Activated B cell treated with CpG ODN at 0.5 μM for 24 hours (primary cell): ENCODE results near the gene ZNF688. TPM values are rescaled to one million over a fixed set of nuclear protein-coding genes. Genes with fewer than 3 reads are reported as not detected.
"Not testable (repeated sequence)": the region's sequence is repeated elsewhere in the genome, so short reads cannot be mapped to it uniquely, and the experiment has no call there.

Experiments used
- ATAC-seq: fragments of 200-7000 bp; cut with Tn5 transposase; one replicate; pipeline ENCODE4 v1.10.0; 2021; ENCODE audit warnings: low read depth, mild to moderate bottlenecking, moderate library complexity
- CTCF ChIA-PET: fragments of 350-600 bp; sonication (Branson Sonifier 250); formaldehyde crosslinking; loops from one replicate; lab custom pipeline; 2021; ENCODE audit warnings: antibody characterized with exemption; lab: Charles Lee
- POLR2A ChIA-PET: fragments of 350-600 bp; sonication (Branson Sonifier 250); formaldehyde crosslinking; loops from one replicate; lab custom pipeline; 2021; ENCODE audit warnings: antibody characterized with exemption; lab: Charles Lee
- DNase-seq: peaks from one replicate; pipeline ENCODE4 v3.0.0; 2022
- H3K27ac Mint-ChIP-seq: one replicate; pipeline ENCODE4 v1.8.0; 2020; ENCODE audit warnings: mixed read lengths
- H3K27me3 Mint-ChIP-seq: one replicate; pipeline ENCODE4 v1.8.0; 2021; ENCODE audit warnings: mixed read lengths
- H3K36me3 Mint-ChIP-seq: one replicate; pipeline ENCODE4 v1.8.0; 2021; ENCODE audit warnings: low read depth, mixed read lengths
- H3K4me1 Mint-ChIP-seq: one replicate; pipeline ENCODE4 v1.8.0; 2021; ENCODE audit warnings: mixed read lengths
- H3K4me3 Mint-ChIP-seq: one replicate; pipeline ENCODE4 v1.8.0; 2020; ENCODE audit warnings: mild to moderate bottlenecking, mixed read lengths
- H3K9me3 Mint-ChIP-seq: one replicate; pipeline ENCODE4 v1.8.0; 2020; ENCODE audit warnings: mixed read lengths
- CTCF ChIP-seq: fragments of 200-600 bp; IDR thresholded peaks from one replicate; pipeline ENCODE4 v1.8.0; 2022; ENCODE audit warnings: antibody characterized with exemption, mild to moderate bottlenecking
- intact Hi-C: fragments of 100-400 bp; cut with micrococcal nuclease; formaldehyde crosslinking; loops from one replicate; pipeline ENCODE4 v1.15.1; 2024
- total RNA-seq: library from RNA; stranded (reverse); gene quantifications from 2 replicates; pipeline ENCODE4 v1.2.3, GENCODE V29; 2022

Gene ZNF688
- total RNA-seq, 1 donor from 2014 or later, result 14.7 TPM

DNA sequence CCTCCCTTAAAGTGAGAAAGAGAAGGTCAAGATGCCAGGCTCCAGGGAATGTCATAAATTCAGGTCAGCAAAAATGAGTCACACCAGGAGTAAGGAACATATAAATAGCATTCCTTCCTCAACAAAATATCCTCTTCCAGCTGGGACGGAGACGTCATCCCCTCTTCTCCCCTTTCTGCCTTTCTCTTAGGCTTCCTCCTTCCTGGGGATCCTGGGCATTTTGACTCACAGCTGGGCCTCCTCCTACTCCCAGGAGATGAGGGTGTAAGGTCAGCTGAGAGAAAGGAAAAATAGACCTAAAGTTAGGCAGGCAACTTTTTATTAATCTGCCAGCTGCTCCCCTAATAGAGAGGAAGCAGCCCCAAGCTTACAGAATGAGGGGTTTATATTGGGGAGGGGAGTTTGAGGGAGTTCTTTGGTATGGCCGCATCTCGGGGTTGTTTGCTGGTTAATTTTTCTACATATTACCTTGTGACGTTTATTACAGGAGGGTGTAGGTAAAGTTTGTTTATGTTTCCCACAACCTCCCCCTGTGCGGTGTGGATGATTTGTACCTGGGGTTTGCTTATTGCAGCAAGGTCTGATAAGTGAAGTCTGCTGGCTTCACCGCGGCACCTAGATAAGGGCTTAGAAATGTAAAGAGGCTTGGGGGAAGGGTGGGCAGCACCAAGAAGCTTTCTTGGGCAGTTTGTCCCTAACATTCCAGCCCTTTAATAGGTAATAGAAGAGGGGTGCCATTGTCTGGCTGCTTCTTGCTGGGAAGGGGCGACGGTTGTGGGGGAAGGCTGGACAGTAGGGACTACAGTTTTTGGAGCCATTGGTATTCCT, 29.8 kb downstream of the ZNF688 start:
- H3K27ac Mint-ChIP-seq, result no peak overlapping the region
- no peak overlapping the region for H3K4me3 Mint-ChIP-seq
- no peak for TF ChIP-seq CTCF
- ChIA-PET POLR2A (interaction anchor here (1.7 kb wide), 1 partner anchor 124 kb away, joined by 3 read pairs; no protein-coding TSS in a partner anchor), CTCF (interaction anchor here (1.0 kb wide), 1 partner anchor 10 kb away, joined by 3 read pairs; no protein-coding TSS in a partner anchor)
- DNase-seq, result no peak
- H3K4me1 Mint-ChIP-seq, result peaks cover 7% of the 10 kb centered on the region
- ATAC-seq, result no peak
- no peaks in the 10 kb centered on the region for H3K27me3 Mint-ChIP-seq
- H3K36me3 Mint-ChIP-seq, result peaks cover 8% of the 10 kb centered on the region
- H3K9me3 Mint-ChIP-seq, result no peaks in the 10 kb centered on the region
- intact Hi-C loops, result no loop called here

GRCh38 chr16:30540916-30541464, 30.5 kb downstream of the ZNF688 start:
- POLR2A ChIA-PET, result interaction anchor here (1.7 kb wide), 1 partner anchor 123 kb away, joined by 3 read pairs; no protein-coding TSS in a partner anchor
- H3K36me3 Mint-ChIP-seq, H3K27me3 Mint-ChIP-seq: not testable (repeated sequence)

GRCh38 chr16:30539986-30540526, 31.5 kb downstream of the ZNF688 start:
- ATAC-seq, DNase-seq, H3K4me3 Mint-ChIP-seq, H3K27ac Mint-ChIP-seq, H3K27me3 Mint-ChIP-seq, CTCF ChIA-PET, H3K9me3 Mint-ChIP-seq, intact Hi-C loops: not testable (repeated sequence)
- peaks cover 12% of the 10 kb centered on the region for H3K36me3 Mint-ChIP-seq
- POLR2A ChIA-PET, result interaction anchor here (0.7 to 1.4 kb wide), 3 partner anchors 18 to 102 kb away, joined by 3 to 4 read pairs (median 3); partner anchors contain the start of gene ZNF764
- peaks cover 18% of the 10 kb centered on the region for H3K4me1 Mint-ChIP-seq

More at GRCh38 chr16:30540916-30541464, 30.5 kb downstream of the ZNF688 start:
- ATAC-seq, H3K9me3 Mint-ChIP-seq, DNase-seq, H3K27ac Mint-ChIP-seq, intact Hi-C loops, H3K4me3 Mint-ChIP-seq: not testable (repeated sequence)
- CTCF ChIA-PET, result interaction anchor here (1.0 kb wide), 1 partner anchor 11 kb away, joined by 3 read pairs; no protein-coding TSS in a partner anchor
- peaks cover 13% of the 10 kb centered on the region for H3K4me1 Mint-ChIP-seq

DNA sequence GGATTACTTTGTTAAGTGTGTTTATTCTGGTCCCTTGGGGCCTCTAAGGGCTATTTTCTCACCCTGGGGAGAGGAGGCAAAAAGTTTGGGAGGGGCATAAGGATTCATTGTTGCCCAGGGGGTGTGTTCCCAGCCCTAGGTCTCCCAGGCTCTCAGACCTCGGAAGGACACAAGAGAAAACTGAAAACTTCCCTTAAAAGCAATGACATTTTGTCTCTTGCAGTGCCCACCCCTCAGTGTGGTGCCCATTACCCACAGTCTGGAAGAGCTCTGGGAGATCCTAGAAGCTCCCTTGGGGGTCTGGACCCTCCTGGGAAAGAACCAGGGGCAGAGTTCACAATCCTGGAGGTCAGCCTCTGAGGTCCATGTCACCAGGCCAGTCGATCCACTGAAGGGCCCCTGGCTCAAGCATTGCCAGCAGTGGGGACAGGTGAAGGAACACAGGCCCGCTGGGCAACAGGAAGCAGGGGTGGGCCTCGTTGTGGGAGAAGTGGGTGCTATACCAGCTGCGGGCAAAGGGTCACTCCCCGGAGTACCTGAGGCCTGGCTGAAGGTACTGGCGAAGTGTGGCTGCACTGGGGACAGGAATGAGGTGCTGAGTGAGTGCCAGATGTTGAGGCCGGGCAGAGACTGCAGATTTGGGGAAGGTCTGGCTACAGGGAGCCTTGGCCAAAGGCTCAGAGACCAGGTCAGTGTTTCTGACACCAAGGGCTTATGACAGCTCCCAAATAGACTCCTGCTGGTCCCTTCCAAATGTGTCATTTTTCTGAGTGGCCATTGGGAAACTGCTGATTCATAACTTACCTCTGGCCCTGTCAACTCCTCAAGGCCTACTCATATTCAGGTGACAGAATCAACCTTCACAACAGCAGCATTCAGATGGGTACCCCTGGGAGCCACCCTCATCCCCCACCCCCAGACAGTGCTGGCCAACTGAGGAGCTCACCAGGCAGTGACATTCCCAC, 32.2 kb downstream of the ZNF688 start:
- intact Hi-C loops, result no loop called here
- DNase-seq (no peak), ATAC-seq (no peak)
- Mint-ChIP-seq H3K9me3 (no peaks in the 10 kb centered on the region), H3K27ac (no peak overlapping the region), H3K36me3 (peaks cover 16% of the 10 kb centered on the region), H3K4me1 (peaks cover 21% of the 10 kb centered on the region), H3K27me3 (no peaks in the 10 kb centered on the region), H3K4me3 (no peak overlapping the region)
- no peak for TF ChIP-seq CTCF
- CTCF ChIA-PET, result no interaction called here
- POLR2A ChIA-PET, result interaction anchor here (0.7 to 1.4 kb wide), 3 partner anchors 19 to 103 kb away, joined by 3 to 4 read pairs (median 3); partner anchors contain the start of gene ZNF764

- peak overlapping the region; percentile 97 for H3K27ac Mint-ChIP-seq
- ChIA-PET POLR2A (interaction anchor here (0.9 to 4.2 kb wide), 21 partner anchors 9 to 166 kb away, joined by 3 to 135 read pairs (median 20); partner anchors contain the start of genes DCTPP1, FBRS, ITGAL and SEPHS2), CTCF (interaction anchor here (0.7 to 3.5 kb wide), 14 partner anchors 18 to 157 kb away, joined by 3 to 35 read pairs (median 6); partner anchors contain the start of genes DCTPP1 and ITGAL)
- peaks cover 29% of the 10 kb centered on the region for H3K4me1 Mint-ChIP-seq
- intact Hi-C loops, ATAC-seq, H3K9me3 Mint-ChIP-seq, DNase-seq, H3K27me3 Mint-ChIP-seq: not testable (repeated sequence)
- peaks cover 30% of the 10 kb centered on the region for H3K36me3 Mint-ChIP-seq
- H3K4me3 Mint-ChIP-seq, result peak overlapping the region; percentile 96
Measured at GRCh38 chr16:30536391-30537024, 35.0 kb downstream of the ZNF688 start.
